Testis (tissue), 2 donors: ENCODE results near the gene ADARB1.

Experiments
- POLR2A ChIP-seq: fragments of 450-650 bp; IDR thresholded peaks from one replicate; pipeline ENCODE4 v1.6.1; 2017; ENCODE audit warnings: antibody characterized with exemption, mild to moderate bottlenecking, moderate library complexity
- TF ChIP-seq, protein P1 (sequence below), 3 experiments: fragments of 450-650 bp in 2 of 3; fragments of 200-600 bp in 1 of 3; sonication (generic) in 1 of 3; IDR thresholded peaks; one replicate each; pipeline ENCODE4 v1.5.1; 2016 to 2019; ENCODE audit warnings: antibody characterized with exemption in 3 of 3, mild to moderate bottlenecking in 2 of 3, moderate library complexity in 1 of 3

DNA sequence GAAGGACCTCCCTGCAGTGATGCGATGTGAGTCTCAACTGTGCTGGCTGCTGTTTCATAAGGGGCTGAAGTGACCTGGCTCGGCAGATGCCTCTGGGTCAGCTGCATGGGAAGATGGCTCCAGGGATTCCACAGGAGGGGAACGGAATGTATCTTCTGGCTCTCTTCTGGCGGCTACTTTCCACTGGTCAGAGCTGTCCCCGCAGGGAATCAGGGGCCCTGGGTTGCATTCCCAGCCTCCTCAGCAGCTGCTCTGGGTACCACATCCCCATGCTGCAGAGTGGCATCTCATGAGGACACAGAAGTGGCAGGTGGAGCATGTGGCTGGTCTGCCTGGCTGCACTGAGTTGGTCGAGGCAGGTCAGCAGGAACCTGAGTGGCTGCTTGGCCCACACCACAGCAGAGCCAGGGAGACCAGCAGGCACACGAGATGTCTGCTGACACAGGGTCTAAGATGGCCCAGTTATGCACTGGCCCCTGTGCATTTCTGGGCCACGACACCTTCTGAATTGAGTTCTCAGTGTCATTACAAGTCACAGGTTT, 170.5 kb downstream of the ADARB1 start:
- TF ChIP-seq, protein P1, sequence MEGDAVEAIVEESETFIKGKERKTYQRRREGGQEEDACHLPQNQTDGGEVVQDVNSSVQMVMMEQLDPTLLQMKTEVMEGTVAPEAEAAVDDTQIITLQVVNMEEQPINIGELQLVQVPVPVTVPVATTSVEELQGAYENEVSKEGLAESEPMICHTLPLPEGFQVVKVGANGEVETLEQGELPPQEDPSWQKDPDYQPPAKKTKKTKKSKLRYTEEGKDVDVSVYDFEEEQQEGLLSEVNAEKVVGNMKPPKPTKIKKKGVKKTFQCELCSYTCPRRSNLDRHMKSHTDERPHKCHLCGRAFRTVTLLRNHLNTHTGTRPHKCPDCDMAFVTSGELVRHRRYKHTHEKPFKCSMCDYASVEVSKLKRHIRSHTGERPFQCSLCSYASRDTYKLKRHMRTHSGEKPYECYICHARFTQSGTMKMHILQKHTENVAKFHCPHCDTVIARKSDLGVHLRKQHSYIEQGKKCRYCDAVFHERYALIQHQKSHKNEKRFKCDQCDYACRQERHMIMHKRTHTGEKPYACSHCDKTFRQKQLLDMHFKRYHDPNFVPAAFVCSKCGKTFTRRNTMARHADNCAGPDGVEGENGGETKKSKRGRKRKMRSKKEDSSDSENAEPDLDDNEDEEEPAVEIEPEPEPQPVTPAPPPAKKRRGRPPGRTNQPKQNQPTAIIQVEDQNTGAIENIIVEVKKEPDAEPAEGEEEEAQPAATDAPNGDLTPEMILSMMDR (IDR thresholded peaks at IDR 0.05): no peak
- TF ChIP-seq POLR2A: no peak
